Measurements from ENCODE around the gene COG8. TPM values are rescaled to one million over a fixed set of nuclear protein-coding genes. Genes with fewer than 3 reads are reported as not detected.

COG8 gene
- total and polyA plus RNA-seq, 8 donors: 23.9 to 36.1 (median 32.9) TPM

GRCh38 chr16:69382421-69382820 is 43.1 kb upstream of the COG8 start:
- TF ChIP-seq CTCF (IDR thresholded peaks at IDR 0.05): no peak

GRCh38 chr16:69381231-69381630 is 41.9 kb upstream of the COG8 start:
- Histone ChIP-seq H3K27me3 (no peaks in the 10 kb centered on the region), H3K4me1 (peaks cover 5 to 47% of the 10 kb centered on the region in 2 donors), H3K27ac (peak overlapping the region; percentile 6 to 33), H3K36me3 (peaks cover 0 to 69% of the 10 kb centered on the region in 2 donors), H3K9me3 (no peaks in the 10 kb centered on the region), H3K4me3 (no peak overlapping the region)
- TF ChIP-seq CTCF (IDR thresholded peaks at IDR 0.05): no peak
- intact Hi-C loops (cut with DNase I): no loop called here
- ATAC-seq (no peak), DNase-seq (no peak)

More at GRCh38 chr16:69382421-69382820, 43.1 kb upstream of the COG8 start:
- Histone ChIP-seq H3K4me1 (peaks cover 5 to 47% of the 10 kb centered on the region in 2 donors), H3K4me3 (no peak overlapping the region), H3K36me3 (peaks cover 0 to 67% of the 10 kb centered on the region in 2 donors), H3K27ac (no peak overlapping the region), H3K27me3 (no peaks in the 10 kb centered on the region), H3K9me3 (no peaks in the 10 kb centered on the region)
- no peak for DNase-seq
- ATAC-seq: no peak
- intact Hi-C loops (cut with DNase I): no loop called here

GRCh38 chr16:69378760-69379159 is 39.4 kb upstream of the COG8 start:
- Histone ChIP-seq H3K27ac (peak overlapping the region in 1 of 2 donors; percentile 14), H3K4me1 (peaks cover 5 to 31% of the 10 kb centered on the region in 2 donors), H3K4me3 (no peak overlapping the region), H3K36me3 (peaks cover 0 to 63% of the 10 kb centered on the region in 2 donors), H3K9me3 (no peaks in the 10 kb centered on the region), H3K27me3 (no peaks in the 10 kb centered on the region)
- ATAC-seq (no peak), DNase-seq (no peak)
- intact Hi-C loops (cut with DNase I): no loop called here
- TF ChIP-seq CTCF (IDR thresholded peaks at IDR 0.05): no peak

- no peaks in the 10 kb centered on the region for H3K9me3 ChIP-seq
- TF ChIP-seq CTCF (IDR thresholded peaks at IDR 0.05): no peak
- ATAC-seq: no peak
- peaks cover 0 to 56% of the 10 kb centered on the region in 2 donors for H3K36me3 ChIP-seq
- intact Hi-C loops (cut with DNase I): no loop called here
- H3K27ac ChIP-seq: no peak overlapping the region
- DNase-seq: no peak
- no peak overlapping the region for H3K4me3 ChIP-seq
- H3K4me1 ChIP-seq: peaks cover 5 to 23% of the 10 kb centered on the region in 2 donors
- no peaks in the 10 kb centered on the region for H3K27me3 ChIP-seq
Measured at GRCh38 chr16:69378036-69378435, 38.7 kb upstream of the COG8 start.

GRCh38 chr16:69376393-69377059 is 37.2 kb upstream of the COG8 start:
- Histone ChIP-seq H3K36me3 (peaks cover 0 to 56% of the 10 kb centered on the region in 2 donors), H3K9me3 (no peaks in the 10 kb centered on the region), H3K4me3 (no peak overlapping the region), H3K4me1 (peaks cover 5 to 8% of the 10 kb centered on the region in 2 donors), H3K27me3 (no peaks in the 10 kb centered on the region), H3K27ac (no peak overlapping the region)
- no peak for TF ChIP-seq CTCF (IDR thresholded peaks at IDR 0.05)
- no peak for DNase-seq
- ATAC-seq: no peak
- intact Hi-C loops (cut with DNase I): no loop called here

Measured in left lung (tissue), 10 donors.